ENCODE results near the gene UQCRC2.

- TF ChIP-seq CTCF (IDR thresholded peaks at IDR 0.05): no peak
- TF ChIP-seq ZFX (IDR thresholded peaks at IDR 0.05; ENCODE audit: borderline replicate concordance): no peak
Observed at GRCh38 chr16:22005746-22006145, 52.6 kb downstream of the UQCRC2 start.
